HG03175 (cell line): ENCODE data around the gene TRPM5.

Experiments used
- ATAC-seq: cut with Tn5 transposase; IDR thresholded peaks from one replicate; pipeline ENCODE4 v1.9.1; 2021; ENCODE audit warnings: mild to moderate bottlenecking, moderate library complexity; ENCODE audit not compliant: unreplicated experiment

TRPM5 gene

DNA sequence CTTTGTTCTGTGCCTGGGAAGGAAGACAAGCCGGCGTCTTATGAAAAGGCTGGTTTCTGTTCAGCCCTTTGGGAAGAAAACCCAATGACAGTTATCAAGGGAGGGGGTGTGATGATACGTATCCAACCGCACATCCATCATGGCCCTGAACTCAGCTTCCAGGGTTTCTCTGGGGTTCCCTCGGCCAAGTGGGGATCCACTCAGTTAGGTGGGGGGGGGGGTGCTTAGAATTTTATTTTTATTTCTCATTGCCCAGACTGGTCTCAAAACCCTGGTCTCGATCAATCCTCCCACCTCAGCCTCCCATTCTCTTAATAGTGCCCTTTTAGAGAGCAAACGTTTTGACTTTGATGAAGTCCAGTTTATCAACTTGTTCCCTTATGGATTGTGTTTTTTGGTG is 26.2 kb upstream of the TRPM5 start:
- no peak for ATAC-seq

DNA sequence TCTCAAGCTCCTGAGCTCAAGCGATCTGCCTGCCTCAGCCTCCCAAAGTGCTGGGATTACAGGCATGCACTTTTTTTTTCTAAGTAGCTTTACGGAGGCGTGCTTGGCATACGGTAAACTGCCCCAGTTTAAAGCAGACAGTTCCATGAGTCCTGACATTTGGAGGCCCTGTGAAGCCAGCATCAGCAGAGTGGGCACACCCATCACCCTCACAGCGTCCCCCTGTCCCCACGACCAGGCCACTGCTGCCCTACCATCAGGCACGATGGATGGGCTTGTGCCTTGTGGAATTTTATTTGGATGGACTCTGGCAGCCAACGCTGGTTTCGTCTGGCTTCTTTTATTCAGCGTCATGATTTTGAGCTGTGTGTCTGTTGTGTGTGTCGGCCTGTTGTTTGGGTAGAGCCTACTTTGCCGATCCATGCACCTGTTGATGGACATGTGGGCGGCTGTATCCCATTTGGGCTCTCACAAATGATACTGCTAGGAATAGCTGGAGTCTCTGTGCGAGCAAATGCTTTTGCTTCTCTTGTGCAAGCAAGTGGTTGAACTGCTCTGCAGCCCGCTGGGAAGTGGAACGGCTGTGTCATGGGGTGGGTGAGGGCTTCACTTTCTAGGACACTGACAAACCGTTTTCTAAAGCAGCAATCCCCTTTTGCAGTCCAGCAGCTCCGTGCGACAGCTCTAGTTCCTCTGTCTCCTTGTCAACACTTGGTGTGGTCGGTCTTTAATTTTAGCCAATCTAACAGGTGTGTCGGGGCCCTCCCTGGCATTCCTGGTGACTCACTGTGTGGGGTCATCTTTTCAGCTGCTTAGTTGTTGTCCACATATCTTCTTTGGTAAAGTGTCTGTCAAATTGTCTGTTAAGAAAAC is 24.3 kb upstream of the TRPM5 start:
- ATAC-seq, result no peak

DNA sequence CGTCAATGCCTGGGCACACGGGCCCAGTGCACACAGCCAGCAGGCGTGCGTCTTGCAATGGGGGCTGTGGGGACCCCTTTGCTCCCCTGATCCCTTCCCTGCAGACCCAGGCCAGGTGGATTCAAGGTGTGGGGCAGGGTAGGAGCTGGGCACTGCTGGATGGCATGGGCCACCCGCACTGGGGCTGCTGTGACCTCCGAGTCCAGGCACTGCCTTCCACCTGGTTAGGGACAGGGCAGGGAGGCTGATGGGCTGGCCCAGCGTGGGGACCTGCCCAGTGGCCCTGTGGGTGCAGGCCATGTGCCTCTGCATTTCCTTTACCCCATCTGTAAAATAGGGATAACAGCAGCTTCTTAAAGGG is 23.4 kb upstream of the TRPM5 start:
- no peak for ATAC-seq

DNA sequence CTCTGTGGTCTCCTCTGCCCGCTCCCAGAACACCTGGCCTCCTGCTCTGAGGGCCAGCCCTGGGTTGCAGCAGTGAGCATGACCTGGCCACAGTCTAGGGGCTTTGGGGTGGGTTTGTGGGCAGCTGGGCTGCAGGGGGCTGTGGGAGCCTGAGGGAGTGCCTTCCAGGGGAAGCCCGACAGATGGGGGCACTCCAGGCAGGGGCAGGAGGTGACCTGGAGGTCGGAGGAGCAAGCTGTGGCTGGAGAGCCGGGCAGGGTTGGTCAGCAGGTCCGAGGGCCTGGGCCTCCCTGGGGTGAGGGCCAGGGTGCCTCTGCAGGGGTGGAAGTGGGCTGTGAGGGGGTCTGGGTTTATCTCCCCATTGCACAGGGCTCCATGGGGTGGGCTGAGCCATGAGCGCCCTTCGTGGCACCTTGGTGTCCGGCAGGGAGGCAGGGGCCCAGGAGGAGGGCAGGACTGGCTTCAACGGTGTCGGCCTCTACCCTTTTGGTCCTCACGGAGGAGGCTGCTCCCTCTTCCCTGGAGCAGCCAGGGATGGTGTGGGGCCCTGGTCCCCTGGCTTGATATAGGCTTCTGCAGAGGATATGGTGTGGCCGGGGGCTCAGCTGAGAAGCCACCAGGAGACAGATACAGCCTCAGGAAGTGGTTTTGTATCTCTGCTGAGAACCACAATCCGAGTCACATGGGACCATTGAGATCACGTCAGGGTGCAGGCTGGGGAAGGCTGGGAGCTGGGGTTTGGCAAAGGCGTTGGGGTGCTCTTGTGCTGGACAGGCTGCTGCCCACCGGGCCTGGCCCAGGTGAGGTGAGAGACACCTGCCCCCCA is 22.8 kb upstream of the TRPM5 start:
- ATAC-seq, result no peak

DNA sequence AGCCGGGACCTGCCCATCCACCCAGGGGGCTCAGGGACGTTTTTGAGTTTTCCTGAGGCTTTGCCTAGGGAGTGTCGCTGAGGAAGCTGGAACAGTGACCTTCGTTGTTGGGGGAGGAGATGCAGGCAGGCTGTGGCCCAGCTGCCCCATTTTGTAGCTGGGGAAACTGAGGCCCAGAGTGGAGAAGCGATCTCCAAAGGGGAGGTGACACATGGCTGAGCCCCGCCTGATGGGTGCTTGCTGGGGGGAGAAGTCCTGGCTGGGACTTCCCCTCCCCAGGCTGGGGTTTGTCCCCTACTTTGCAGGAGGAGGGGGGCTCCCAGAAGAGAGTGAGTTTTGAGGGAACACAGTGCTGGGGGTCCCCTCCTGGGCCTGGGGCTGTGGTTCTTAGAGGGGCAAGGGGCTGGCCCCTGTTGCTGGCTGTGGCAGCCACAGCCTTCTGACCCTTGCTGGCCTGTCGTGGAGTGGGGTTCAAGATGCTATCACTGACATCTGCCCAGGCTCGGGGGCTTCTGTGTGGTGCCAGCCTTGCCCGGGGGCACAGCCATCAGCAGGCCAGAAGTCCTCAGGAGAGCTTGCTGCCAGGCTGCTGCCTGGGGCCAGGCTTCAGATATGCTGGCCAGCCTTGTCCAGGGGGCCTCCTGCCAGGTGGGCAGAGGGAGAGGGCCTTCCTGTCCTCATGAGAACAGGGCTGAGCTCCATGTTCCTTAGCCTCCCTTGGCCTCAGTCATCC is 21.9 kb upstream of the TRPM5 start:
- no peak for ATAC-seq

DNA sequence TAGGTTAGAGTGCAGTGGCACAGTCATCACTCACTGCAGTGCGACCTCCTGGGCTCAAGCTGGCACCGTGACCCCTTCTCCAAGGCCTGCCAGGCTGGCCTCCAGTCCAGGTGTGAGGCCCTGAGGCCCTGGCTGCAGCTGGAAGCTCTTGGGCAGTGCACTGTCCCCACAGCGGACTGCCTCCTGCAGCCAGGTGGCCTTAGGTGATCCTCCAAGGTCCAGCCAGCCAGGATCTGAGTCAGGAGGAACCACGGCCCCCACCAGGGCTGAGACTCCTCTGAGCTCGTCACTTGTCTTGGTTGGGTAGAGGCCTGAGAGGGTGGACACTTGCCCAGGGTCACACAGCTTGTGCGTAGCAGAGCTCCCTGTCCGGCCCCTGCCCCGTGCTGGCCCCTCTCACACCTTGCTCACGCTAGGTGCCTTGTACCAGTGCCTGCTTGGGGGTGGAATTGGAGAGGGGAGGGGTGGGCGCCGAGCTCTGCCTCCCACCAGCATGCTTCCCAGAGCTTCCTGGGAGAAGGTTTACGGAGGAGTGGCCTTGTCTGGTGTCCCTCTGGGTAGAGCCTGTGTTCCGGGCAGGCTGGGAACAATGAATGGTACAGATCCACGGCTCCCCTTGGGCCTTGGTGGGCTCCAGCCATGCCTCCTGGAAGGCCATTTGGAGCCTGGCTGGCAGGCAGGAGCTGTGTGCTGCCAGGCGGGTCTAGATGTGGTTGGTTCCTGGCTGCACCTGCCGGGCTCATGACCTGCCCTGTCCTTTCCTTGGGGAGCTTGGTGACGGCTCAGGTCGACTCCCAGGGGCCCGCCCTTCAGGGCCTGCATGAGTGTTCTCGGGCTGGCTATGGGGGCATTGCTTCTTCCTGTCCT is 21.1 kb upstream of the TRPM5 start:
- no peak for ATAC-seq

DNA sequence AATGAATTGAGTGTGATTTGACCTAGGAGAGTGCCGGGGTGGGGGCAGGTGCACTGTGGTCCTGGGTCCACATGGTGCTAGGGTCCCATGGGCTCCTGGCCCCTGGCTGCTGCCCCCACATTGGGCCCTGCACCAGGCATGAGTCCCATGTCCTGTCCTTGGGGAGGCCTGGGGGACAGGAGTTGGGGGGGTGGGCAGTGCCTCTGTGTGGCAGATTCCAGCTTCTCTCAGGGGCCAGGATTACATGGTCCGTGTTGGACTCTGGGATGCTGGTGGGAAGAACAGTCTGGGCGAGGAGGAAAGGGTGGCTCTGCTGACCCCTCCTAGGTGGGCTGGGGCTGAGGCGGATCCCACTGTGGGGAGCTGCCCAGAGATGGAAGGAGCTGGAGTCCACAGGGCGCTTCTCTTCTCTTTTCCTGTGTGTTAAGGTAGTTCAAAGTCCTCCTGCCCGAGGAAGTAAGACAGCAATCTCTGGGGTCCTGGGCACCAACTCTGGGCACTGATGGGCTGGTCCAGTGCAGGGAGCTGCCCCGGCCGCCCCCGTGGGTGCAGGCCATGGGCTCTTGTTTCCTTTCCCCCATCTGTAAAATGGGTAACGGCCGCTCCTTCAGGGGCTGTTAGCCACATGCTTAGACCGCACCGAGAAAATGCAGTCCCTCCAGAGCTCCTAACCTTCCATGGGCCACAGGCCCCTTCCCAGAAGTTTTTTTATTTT is 20.3 kb upstream of the TRPM5 start:
- ATAC-seq, result no peak

DNA sequence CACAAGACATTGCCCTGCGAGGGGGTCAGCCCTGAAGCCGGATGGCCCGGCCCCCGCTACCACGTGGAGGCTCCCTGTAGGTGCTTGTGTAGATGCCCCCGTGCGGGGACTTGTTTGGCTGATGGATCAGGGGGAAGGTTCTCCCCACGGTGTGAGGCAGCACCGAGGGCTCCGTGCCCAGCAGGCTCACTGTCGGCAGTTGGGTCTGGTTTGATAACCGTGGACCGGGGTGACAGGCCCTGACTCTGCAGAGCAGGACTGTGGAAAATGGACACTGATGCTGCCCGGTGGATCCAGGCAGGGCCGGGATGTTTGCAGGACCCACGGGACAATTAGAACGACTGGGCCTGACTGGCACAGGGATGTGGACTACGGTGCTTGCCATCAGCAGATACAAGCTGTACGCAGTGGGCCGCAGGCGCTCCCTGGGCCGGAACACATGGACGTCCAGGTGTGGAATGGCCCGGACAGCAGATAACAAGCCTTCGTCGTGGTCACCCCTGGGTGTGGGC is 19.5 kb upstream of the TRPM5 start:
- ATAC-seq, result no peak

DNA sequence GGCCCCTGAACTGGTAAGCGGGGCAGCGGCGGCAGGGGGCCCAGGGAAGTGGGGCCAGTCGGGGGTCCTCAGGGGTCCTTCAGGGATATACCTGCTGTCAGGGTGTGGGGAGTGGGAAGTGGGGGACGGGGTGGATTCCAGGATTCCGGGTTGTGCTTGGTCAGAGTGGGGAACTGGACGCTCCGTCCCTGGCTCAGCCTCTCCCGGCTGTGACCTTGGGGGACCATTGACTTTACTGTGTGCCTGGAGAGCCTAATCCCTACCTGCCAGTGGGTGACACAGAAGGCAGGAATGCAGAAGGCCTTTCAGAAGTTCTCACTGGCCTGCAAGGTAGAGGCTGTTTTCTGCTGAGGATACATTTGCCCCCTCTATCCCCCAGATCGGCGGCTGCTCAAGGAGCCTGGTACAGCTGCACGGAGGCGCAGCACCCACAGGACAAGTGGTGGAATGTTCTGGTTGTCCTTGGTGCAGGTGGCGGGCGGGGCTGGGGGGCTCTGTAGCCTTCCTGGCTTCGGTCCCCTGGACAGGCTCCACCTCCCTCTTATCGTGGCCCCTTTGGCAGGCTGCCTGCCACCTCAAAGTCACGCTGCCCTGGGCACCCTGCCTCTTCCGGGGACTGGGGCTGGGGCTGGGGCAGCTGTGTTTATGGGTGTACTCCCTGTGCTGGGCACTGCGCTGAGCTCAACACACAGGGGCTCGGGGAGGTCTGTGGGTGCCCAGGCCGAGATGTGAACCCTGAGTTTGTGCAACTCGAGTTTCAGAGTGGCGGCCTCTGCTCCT is 18.9 kb upstream of the TRPM5 start:
- no peak for ATAC-seq

DNA sequence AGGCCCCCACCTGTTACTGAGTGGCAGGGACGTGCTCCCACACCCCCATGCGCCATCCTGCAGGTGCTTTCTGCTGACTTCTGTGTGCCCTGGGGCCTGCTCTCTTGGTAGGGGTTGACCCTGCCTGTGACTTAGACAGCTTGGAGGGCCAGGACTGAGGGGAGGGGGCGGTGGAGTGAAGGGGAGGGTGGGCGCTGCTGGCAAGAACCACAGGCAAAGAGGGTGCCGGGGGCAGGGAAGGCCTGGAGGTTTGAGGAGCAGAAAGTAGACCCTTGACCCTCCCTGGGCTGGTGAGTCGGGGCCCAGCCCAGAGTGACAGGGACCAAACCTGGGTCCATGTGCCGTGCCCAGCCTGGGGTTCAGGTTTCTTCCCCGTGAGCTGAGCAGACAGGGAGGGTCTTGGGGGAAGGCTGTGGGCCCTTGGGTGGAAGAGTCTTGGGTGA is 18.2 kb upstream of the TRPM5 start:
- ATAC-seq, result no peak

DNA sequence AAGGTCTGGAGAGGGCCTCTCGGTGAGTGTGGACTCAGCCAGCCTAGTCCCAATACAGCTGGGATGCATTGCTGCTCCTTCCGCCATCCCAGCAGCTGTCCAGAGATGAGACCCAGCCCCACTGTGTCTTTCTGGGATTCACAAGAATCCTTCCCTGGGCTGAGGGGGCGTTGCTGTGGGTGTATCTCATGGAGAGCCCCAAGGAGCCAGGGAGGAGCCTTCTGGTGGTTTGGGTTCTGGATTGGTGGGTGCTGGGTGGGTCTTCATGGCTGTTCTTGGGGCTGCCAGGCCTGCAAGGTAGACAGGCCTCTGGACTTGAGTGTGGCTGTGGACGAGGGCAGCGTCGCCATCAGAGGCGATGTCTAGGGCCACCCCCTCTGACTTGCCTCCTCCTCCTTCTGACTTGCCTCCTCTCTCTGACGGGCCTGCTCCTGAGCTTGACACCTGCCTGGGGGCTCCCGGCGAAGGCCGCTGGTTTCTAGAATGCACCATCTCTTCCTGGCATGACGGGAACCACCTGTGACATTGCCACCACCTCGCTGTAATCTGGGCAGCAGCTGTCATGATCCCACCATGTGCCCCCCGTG is 17.7 kb upstream of the TRPM5 start:
- ATAC-seq, result no peak

DNA sequence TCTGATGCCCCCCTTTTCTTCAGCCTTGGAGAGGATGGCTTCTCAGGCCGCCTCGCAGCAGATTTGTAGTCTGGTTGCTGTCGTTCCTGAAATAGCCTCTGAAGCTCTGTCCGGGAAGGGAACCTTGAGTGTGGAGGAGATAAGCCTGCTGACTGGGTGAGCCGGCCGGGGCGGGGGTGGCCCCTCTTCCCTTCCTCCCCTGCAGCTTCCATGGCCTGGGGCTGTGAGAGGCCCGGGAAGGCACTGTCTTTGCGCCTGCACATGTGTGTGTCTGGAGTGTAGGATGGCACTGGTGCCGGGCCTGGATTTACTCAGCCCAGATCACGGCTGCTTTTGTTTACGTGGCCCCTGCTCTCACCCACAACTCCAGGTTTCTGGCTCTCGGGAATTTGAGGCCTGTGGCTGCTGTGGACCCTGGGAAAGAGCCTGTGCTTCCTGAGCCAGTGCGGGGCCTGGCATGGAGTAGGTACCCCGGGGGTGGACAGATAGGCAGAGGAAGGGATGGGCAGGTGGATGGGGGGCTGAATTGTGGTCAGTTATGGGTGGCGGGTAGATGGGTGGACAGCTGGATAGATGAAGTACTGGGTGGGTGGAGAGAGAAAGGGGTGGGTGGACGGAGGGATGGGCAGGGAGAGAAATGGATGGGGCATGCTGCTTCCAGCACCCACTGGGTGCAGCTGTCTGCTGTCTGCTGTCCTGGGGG is 17.1 kb upstream of the TRPM5 start:
- ATAC-seq, result no peak

DNA sequence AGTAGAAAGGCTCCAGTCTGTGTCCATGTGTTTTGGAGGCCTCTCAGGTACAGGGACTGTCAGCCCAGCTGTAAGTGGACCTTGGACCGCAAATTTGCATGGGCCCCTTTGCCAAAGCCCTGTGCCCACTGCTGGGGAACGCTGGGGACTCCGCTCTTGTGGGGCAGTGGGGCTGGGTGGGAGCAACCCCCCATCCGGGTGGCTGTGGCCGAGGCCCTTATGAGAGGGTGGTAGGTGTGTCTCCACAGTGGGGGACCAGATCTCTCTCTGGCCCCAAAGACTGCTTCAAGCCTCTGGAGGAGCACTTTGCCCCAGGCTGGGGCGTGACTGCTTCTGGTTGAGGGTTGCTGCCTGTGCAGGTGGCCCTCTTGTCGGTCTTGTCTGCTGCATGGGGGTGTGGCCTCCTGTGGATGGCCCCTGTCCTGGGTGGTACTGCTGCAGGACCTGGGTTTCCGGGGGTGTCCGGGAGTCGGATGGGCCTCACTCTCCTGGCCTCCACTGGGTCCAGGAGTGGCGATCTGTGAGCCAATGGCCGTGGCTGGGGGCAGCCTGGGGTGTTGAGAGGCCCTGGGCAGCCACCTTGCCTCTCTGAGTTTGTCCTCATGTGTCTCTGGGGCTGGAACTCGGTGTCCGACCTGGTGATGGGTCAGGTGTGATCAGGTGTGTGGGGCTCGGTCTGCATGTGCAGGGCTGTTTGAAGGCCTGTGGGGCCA is 16.4 kb upstream of the TRPM5 start:
- no peak for ATAC-seq

DNA sequence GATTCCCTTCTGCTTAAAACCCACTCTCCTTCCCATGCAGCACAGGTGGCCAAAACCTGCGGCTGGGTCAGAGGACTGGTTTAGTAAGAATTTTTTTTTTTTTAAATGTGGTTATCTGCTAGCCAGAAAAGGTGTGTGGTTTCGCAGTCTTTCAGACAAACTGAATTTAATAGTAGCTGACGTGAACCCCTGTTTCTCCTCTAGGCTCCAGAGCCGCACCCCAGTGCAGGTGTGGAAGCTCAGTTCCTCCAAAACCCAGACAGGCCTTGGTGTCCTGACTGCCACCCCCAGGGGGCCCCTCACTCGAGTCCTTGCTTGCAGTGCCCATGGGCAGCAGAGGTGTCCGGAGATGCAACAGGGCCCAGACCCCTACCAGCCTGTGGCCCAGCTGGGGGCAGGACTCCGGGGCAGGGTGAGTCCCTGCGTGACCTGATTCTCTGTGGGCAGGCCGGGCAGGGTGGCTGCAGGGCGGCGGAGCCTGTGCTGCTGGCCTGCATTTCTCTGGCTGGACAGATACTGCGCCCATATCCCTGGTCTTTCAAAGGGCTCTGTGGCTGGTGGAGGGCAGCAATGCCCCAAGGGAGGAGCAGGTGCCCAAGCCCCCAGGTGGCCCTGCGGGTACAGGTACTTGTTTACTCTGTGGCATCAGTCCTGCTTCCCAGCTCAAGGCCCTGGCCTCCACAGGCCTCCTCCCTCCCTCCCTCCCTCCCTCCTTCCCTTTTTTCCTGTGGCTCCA is 15.7 kb upstream of the TRPM5 start:
- no peak for ATAC-seq

DNA sequence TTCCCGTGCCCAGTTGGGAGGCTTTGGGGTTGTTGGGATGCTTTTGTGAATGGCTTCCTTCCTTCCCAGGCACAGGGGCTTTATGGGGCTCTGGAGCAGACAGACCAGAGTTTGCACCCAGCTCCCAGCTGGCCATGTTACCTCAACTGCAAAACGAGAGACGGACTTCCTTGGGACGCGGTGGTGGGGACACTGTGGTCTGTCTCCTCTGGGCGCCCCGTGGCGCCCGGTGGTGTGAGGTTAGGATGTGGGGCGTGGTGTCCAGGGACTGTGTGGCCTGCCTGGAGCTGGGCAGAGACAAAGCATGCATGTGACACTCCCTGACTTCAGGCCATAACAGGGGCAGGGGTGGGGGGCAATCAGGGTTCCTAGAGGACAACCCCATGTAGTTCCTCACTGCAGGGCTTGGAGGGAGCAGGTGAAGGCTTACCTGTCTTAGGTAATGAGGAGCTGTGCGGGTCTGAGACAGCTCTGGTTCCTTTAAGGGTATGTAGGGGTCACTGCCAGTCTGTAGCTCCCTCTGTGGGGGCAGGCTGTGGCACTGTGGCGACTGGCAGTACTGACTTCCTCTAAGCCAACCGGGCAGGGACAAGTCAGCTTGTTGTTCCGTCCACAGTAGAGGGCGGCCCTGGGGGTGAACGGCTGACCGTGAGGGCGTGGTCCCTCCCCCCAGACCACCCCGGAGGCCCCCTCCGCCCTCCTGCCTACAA is 14.9 kb upstream of the TRPM5 start:
- ATAC-seq, result no peak

DNA sequence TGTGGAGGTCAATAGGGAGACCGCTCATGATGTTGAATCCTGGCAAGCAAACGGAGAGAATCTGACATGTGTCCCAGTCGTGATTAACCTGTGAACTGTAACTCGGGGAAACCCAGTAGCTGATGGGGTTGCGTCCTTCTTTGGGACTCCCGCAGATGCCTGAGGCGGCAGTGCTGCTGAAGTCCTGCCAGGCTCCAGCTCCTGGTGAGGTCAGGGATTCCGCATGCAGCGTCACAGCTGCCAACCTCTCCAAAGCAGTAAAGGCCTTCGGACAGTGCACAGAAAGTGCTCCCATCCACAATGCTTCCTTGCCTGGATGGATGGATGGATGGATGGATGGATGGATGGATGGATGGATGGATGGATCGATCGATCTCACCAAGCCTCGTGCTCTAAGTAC is 14.0 kb upstream of the TRPM5 start:
- ATAC-seq, result no peak
